ENCODE results near the gene CRACDL.

- TF ChIP-seq CTCF (IDR thresholded peaks at IDR 0.05) (no peak), POLR2A (IDR thresholded peaks at IDR 0.05) (no peak), EP300 (IDR thresholded peaks at IDR 0.05) (no peak), POLR2AphosphoS5 (IDR thresholded peaks at IDR 0.05) (no peak)
Observed at GRCh38 chr2:98901702-98902101, 34.3 kb downstream of the CRACDL start.

Data from gastroesophageal sphincter (tissue), 3 donors.